GM12878 (cell line): ENCODE results near the gene KCNB1.

Experiments
- BCLAF1 ChIP-seq: fragments of 450-650 bp; IDR thresholded peaks from 2 replicates; pipeline ENCODE4 v1.6.1; 2017; ENCODE audit warnings: antibody characterized with exemption, mild to moderate bottlenecking, moderate library complexity
- HDGF ChIP-seq: fragments of 450-650 bp; IDR thresholded peaks from 2 replicates; pipeline ENCODE4 v1.6.1; 2016; ENCODE audit warnings: antibody characterized with exemption
- IKZF2 ChIP-seq, 2 experiments: fragments of 450-650 bp; IDR thresholded peaks; 2 replicates each; pipeline ENCODE4 v1.6.1; 2017; ENCODE audit warnings: mild to moderate bottlenecking in 2 of 2, moderate library complexity in 2 of 2
- PML ChIP-seq: IDR thresholded peaks from 2 replicates; pipeline ENCODE4 v1.6.1; 2012; ENCODE audit warnings: low read length, inconsistent platforms
- POLR2AphosphoS5 ChIP-seq: IDR thresholded peaks from 2 replicates; pipeline ENCODE4 v1.6.1; 2011; ENCODE audit warnings: mild to moderate bottlenecking, low read length, inconsistent platforms
- TAF1 ChIP-seq: IDR thresholded peaks from 2 replicates; pipeline ENCODE4 v1.6.1; 2011; ENCODE audit warnings: mild to moderate bottlenecking, low read depth, low read length, borderline replicate concordance
- ZNF592 ChIP-seq: fragments of 450-650 bp; IDR thresholded peaks from 2 replicates; pipeline ENCODE4 v1.6.1; 2017; ENCODE audit warnings: mild to moderate bottlenecking, moderate library complexity

- TF ChIP-seq PML (no peak), POLR2AphosphoS5 (no peak), HDGF (no peak), TAF1 (no peak), BCLAF1 (no peak), ZNF592 (no peak), IKZF2 (IDR thresholded peaks at IDR 0.05) (no peak)
These were observed 35.3 kb upstream of the KCNB1 start for GRCh38 chr20:49517805-49518100.
